NCI-H526 (cell line): Measurements from ENCODE around the gene PTPRN2.

ENCODE experiments used
- DNase-seq, 2 experiments: peaks; one replicate each; lab custom pipeline; 2025; lab: John Stamatoyannopoulos, UW

Gene PTPRN2

GRCh38 chr7:157538735-157539134 is 1048.9 kb downstream of the PTPRN2 start:
- DNase-seq, result no peak

GRCh38 chr7:157538321-157538720 is 1049.3 kb downstream of the PTPRN2 start:
- no peak for DNase-seq

- DNase-seq, result no peak
These were observed 1050.6 kb downstream of the PTPRN2 start for GRCh38 chr7:157537056-157537455.

- no peak for DNase-seq
These were observed 1055.6 kb downstream of the PTPRN2 start for GRCh38 chr7:157532068-157532467.

GRCh38 chr7:157529768-157530560 is 1057.7 kb downstream of the PTPRN2 start:
- no peak for DNase-seq

DNA sequence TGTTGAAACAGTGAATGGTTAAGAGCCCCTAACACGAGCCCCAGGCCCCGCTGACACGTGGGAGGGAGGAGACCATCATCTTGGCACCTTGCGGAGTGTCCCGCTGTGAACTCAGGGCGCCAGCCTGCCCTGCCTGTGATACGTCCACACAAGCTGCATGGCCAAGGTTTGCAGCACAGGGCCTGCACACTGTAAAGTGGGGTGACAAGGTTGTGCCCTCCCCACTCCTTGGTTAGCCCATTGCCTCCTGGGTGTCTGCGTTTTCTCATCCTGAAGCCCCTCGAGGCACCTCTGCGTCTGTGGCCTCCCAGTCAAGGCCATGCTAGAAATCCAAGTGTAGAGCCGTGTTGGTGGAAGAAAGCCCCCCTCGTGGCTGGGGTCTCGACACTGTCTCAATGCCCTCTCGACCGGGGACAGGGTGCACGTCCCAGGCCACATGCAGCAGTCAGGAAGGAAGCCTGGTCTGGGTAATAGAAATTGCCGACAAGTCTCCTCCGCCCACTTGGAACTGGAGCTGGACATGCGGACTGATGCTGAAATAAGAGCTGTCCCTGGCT is 1058.8 kb downstream of the PTPRN2 start:
- DNase-seq, result no peak

DNA sequence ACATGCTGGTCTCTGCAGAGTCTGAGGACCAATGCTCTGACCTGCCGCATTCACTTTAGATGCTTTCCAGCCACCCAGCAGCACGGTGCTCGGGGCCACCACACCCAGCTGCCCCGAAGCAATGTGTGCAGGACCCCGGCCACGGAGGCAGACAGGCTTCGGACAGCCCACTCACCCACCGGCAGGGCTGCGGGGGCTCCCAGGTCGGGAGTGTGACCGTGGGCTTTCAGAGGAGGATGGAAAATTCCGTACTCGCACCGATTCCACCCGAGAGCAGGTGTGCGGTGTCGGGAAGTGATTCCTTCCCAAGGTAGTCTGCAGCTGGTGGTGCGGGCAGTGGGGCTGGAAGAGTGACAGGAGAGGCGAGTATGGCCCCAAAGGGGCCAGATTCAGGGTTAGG is 1059.9 kb downstream of the PTPRN2 start:
- no peak for DNase-seq

DNA sequence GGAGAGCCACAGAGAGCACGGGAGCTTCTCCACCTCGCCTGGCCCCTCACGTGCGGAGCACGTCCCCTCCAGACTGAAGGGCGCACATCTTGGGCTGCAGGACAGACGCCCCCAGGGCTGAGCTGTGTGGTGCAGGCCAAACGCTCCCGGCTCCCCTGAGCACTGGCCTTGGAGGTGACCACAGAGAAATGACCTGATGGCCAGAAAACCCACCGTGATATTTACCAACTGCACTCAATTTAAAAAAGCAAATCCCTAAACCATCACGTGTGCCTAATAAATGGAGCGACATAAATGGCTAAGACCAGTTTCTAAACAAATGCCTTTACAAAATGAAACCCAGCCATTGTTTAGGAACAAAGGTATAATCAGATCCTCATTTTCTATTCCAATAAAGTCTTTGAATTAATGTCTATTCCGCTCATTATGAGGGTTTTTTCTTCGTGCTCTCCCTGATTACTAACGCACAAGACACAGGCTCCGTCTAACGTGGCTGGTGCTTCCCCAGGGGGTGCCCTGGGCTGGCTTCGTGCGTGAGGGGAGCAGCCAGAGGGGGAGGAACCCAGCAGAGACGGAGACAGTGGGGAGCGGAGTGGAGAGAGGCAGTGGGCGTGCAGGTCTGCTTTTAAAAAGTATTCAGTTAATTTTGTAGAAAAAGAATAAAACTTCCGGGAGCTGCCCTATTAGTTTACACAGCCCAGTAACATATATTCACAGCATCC is 1060.5 kb downstream of the PTPRN2 start:
- DNase-seq, result no peak

GRCh38 chr7:157526005-157526912 is 1061.4 kb downstream of the PTPRN2 start:
- DNase-seq, result peak in 1 of 2 experiments; percentile 43

DNA sequence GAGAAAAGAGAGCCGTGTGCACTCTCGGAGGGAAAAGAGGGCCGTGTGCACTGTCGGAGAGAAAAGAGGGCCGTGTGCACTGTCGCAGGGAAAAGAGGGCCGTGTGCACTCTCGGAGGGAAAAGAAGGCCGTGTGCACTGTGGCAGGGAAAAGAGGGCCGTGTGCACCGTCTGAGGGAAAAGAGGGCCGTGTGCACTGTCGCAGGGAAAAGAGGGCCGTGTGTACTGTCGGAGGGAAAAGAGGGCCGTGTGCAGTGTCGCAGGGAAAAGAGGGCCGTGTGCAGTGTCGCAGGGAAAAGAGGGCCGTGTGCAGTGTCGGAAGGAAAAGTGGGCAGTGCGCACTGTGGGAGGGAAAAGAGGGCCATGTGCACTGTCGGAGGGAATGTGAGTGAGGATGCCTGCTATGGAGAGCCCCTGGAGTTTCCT is 1062.1 kb downstream of the PTPRN2 start:
- DNase-seq, result no peak

GRCh38 chr7:157524731-157525130 is 1062.9 kb downstream of the PTPRN2 start:
- DNase-seq, result no peak

- DNase-seq, result no peak
These were observed 1063.7 kb downstream of the PTPRN2 start for GRCh38 chr7:157523766-157524421.

- DNase-seq, result no peak
These were observed 1064.3 kb downstream of the PTPRN2 start for GRCh38 chr7:157523371-157523765.

- no peak for DNase-seq
These were observed 1064.7 kb downstream of the PTPRN2 start for GRCh38 chr7:157522954-157523353.

GRCh38 chr7:157522189-157522588 is 1065.4 kb downstream of the PTPRN2 start:
- no peak for DNase-seq

GRCh38 chr7:157521752-157522151 is 1065.9 kb downstream of the PTPRN2 start:
- no peak for DNase-seq

DNA sequence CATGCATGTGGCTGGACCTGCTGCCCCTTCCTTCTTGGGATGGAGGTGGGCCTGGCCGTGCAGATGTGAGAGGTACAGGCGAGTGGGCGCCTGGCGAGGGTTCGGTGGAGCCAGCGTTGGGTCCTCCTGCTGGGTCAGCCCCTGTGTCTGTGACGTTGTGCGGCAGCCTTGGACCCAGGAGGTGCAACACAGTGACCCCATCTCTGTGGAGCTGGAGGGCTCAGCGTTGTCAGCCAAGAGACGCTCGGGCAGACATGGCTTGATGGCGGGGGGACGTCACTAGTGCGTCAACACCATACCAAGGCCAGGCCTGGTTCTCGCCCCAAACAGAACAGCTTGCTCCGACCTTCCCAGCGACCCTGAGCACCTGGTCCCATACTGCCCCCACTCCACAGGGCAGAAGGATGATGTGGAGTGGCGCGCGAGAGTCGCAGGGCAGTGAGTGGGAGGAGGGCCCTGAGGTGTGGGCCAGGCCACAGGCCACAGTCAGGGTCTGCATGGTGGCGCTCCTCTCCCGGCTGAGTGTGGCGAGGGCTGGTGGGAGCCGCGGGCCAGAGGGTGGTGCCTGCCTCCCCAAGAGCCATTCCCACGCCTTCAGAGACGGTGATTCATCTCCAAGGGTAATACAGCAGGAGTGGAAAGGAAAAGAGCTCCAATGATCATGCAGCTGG is 1066.4 kb downstream of the PTPRN2 start:
- DNase-seq, result no peak

GRCh38 chr7:157520249-157520648 is 1067.4 kb downstream of the PTPRN2 start:
- DNase-seq, result no peak

GRCh38 chr7:157519798-157520244 is 1067.8 kb downstream of the PTPRN2 start:
- DNase-seq, result peak; percentile 21 to 58

GRCh38 chr7:157519246-157519645 is 1068.4 kb downstream of the PTPRN2 start:
- DNase-seq, result no peak
